GM12878 (cell line): ENCODE measurements around the gene SLC43A3. TPM values are rescaled to one million over a fixed set of nuclear protein-coding genes. Genes with fewer than 3 reads are reported as not detected.

Experiments used
- ATAC-seq: fragments of 200-7000 bp; cut with Tn5 transposase; 3 replicates; pipeline ENCODE4 v1.9.1; 2020; ENCODE audit warnings: mild to moderate bottlenecking, moderate library complexity
- BruUV-seq: library from RNA; stranded (reverse); fragments of 400-500 nt; replicated peaks from 2 replicates; lab custom pipeline; 2021; lab: Mats Ljungman, UMichigan
- CTCF ChIA-PET: fragments of 300-600 bp; sonication (Branson Sonifier 250); formaldehyde crosslinking; extraction: SDS; loops from one replicate; lab custom pipeline; 2021; ENCODE audit warnings: inconsistent platforms; lab: Yijun Ruan, JAX
- POLR2A ChIA-PET: fragments of 350-600 bp; formaldehyde crosslinking; extraction: SDS; loops from one replicate; lab custom pipeline; 2021; ENCODE audit warnings: inconsistent platforms; lab: Charles Lee
- RAD21 ChIA-PET: fragments of 300-600 bp; sonication (Branson Sonifier 250); formaldehyde crosslinking; loops from one replicate; lab custom pipeline; 2023; ENCODE audit warnings: antibody characterized with exemption; ENCODE audit not compliant: unreplicated experiment; lab: Charles Lee
- SMC1A ChIA-PET: fragments of 300-600 bp; sonication (Branson Sonifier 250); formaldehyde crosslinking; loops from one replicate; lab custom pipeline; 2023; ENCODE audit not compliant: unreplicated experiment, uncharacterized antibody; lab: Charles Lee
- DNase-seq: peaks from one replicate; pipeline ENCODE4 v3.0.0-alpha.2; 2011; ENCODE audit warnings: low read depth, low spot score
- FAIRE-seq: peaks from 3 replicates; lab custom pipeline; 2011; peaks lifted over from hg19 to GRCh38; lab: Jason Lieb, UNC
- H2AFZ ChIP-seq: 2 replicates; pipeline ENCODE4 v1.6.0; 2011; ENCODE audit warnings: low read depth, low read length, control low read depth; ENCODE audit not compliant: control insufficient read depth
- H3K27ac ChIP-seq: 2 replicates; pipeline ENCODE4 v1.5.1; 2011; ENCODE audit warnings: control low read depth; ENCODE audit not compliant: control insufficient read depth, insufficient read depth
- H3K27me3 ChIP-seq, 2 experiments: replicated peaks in 1 of 2; 2 replicates each; pipeline versions ENCODE4 v1.6.0 to v1.6.1; 2011; ENCODE audit warnings: low read length in 1 of 2; ENCODE audit not compliant: control insufficient read depth in 2 of 2, insufficient read depth in 2 of 2
- H3K36me3 ChIP-seq, 2 experiments: 2 replicates each; pipeline ENCODE4 v1.5.1; 2011; ENCODE audit warnings: low read length in 1 of 2; ENCODE audit not compliant: control insufficient read depth in 2 of 2, insufficient read depth in 2 of 2
- H3K4me1 ChIP-seq: 2 replicates; pipeline ENCODE4 v1.6.1; 2011; ENCODE audit warnings: mild to moderate bottlenecking, low read length, moderate library complexity, mixed read lengths; ENCODE audit not compliant: control insufficient read depth, insufficient read depth
- H3K4me2 ChIP-seq: 2 replicates; pipeline ENCODE4 v1.6.0; 2011; ENCODE audit warnings: control low read depth; ENCODE audit not compliant: control insufficient read depth, insufficient read depth
- H3K4me3 ChIP-seq: fragments of 200-600 bp; sonication (generic); 2 replicates; pipeline ENCODE4 v1.5.1; 2016
- H3K79me2 ChIP-seq: 2 replicates; pipeline ENCODE4 v1.6.0; 2011; ENCODE audit warnings: low read length; ENCODE audit not compliant: control insufficient read depth, insufficient read depth
- H3K9ac ChIP-seq: 2 replicates; pipeline ENCODE4 v1.8.0; 2011; ENCODE audit warnings: low read length, control low read depth, mixed read lengths; ENCODE audit not compliant: control insufficient read depth, insufficient read depth
- H3K9me3 ChIP-seq: replicated peaks from 3 replicates; pipeline ENCODE4 v1.5.1; 2011; ENCODE audit warnings: mild to moderate bottlenecking, low read length; ENCODE audit not compliant: control insufficient read depth, insufficient read depth
- H4K20me1 ChIP-seq: 2 replicates; pipeline ENCODE4 v1.6.0; 2011; ENCODE audit not compliant: control insufficient read depth, insufficient read depth
- CHD4 ChIP-seq: fragments of 200-600 bp; sonication (generic); IDR thresholded peaks from 2 replicates; pipeline ENCODE4 v1.6.1; 2016; ENCODE audit warnings: mild to moderate bottlenecking
- HDGF ChIP-seq: fragments of 450-650 bp; IDR thresholded peaks from 2 replicates; pipeline ENCODE4 v1.6.1; 2016; ENCODE audit warnings: antibody characterized with exemption
- IRF4 ChIP-seq: IDR thresholded peaks from 2 replicates; pipeline ENCODE4 v1.6.1; 2011; ENCODE audit warnings: low read depth, low read length
- NBN ChIP-seq: fragments of 450-650 bp; IDR thresholded peaks from 2 replicates; pipeline ENCODE4 v1.6.1; 2016
- NKRF ChIP-seq: fragments of 450-650 bp; conservative IDR thresholded peaks from 2 replicates; pipeline ENCODE4 v1.6.1; 2017; ENCODE audit warnings: mild to moderate bottlenecking, moderate library complexity
- PML ChIP-seq: IDR thresholded peaks from 2 replicates; pipeline ENCODE4 v1.6.1; 2012; ENCODE audit warnings: low read length, inconsistent platforms
- SIX5 ChIP-seq: IDR thresholded peaks from 2 replicates; pipeline ENCODE4 v1.6.1; 2011; ENCODE audit warnings: mild to moderate bottlenecking, low read depth, low read length, moderate library complexity; ENCODE audit not compliant: severe bottlenecking
- SMAD1 ChIP-seq: fragments of 450-650 bp; IDR thresholded peaks from 2 replicates; pipeline ENCODE4 v1.6.1; 2018; ENCODE audit warnings: mild to moderate bottlenecking, low read depth; ENCODE audit not compliant: partially characterized antibody
- USF1 ChIP-seq: IDR thresholded peaks from 2 replicates; pipeline ENCODE4 v1.6.1; 2011; ENCODE audit warnings: borderline replicate concordance, low read depth, mild to moderate bottlenecking, moderate library complexity, mixed read lengths, low read length; ENCODE audit not compliant: insufficient read depth; ENCODE audit errors: extremely low read length
- ZBTB4 ChIP-seq: fragments of 450-650 bp; formaldehyde crosslinking; IDR thresholded peaks from 2 replicates; pipeline ENCODE4 v1.4.0; 2022; ENCODE audit warnings: mild to moderate bottlenecking, moderate library complexity
- ZNF217 ChIP-seq: fragments of 450-650 bp; IDR thresholded peaks from 2 replicates; pipeline ENCODE4 v1.6.1; 2017; ENCODE audit warnings: antibody characterized with exemption, mild to moderate bottlenecking
- ZNF24 ChIP-seq: fragments of 450-650 bp; IDR thresholded peaks from 2 replicates; pipeline ENCODE4 v1.6.1; 2017; ENCODE audit warnings: antibody characterized with exemption, mild to moderate bottlenecking
- whole genome bisulfite sequencing: methylation state at CpG from one replicate; pipeline ENCODE4 v1.1.6; 2016; ENCODE audit warnings: low lambda C conversion rate; ENCODE audit not compliant: insufficient replicate concordance, insufficient coverage; ENCODE audit errors: missing lambda C conversion rate; 5-methylcytosine and 5-hydroxymethylcytosine counted together
- in situ Hi-C: fragments of 300-500 bp; cut with MboI; formaldehyde crosslinking; loops from 9 replicates; pipeline ENCODE4 v1.14.3; 2018; ENCODE audit warnings: mixed read lengths
- intact Hi-C: fragments of 100-400 bp; cut with micrococcal nuclease; formaldehyde crosslinking; loops from one replicate; pipeline ENCODE4 v1.14.2; 2022; ENCODE audit not compliant: unreplicated experiment
- polyA plus RNA-seq, 11 experiments: library from polyadenylated mRNA; depleted of rRNA in 4 of 11; unstranded in 6 of 11; stranded (reverse) in 5 of 11; fragments of >200 nt; fragmentation: Nextera tagmentation in 4 of 11; fragmentation: Illumina TruSeq in 1 of 11; extraction: Ambion mirVana in 4 of 11; extraction: Trizol in 1 of 11; gene quantifications; 1 replicate in 1 of 11; 2 replicates in 10 of 11; pipeline versions ENCODE4 v1.2.1 to v1.2.3, GENCODE V29; 2011 to 2016; ENCODE audit warnings: inconsistent platforms in 2 of 11, missing spikeins in 2 of 11, low read depth in 1 of 11
- total RNA-seq, 4 experiments: library from RNA; depleted of rRNA in 3 of 4; stranded (reverse); fragments of >200 nt in 3 of 4; fragmentation: Illumina TruSeq in 1 of 4; extraction: Trizol in 1 of 4; gene quantifications; 2 replicates each; pipeline versions ENCODE4 v1.2.1 to v1.2.3, GENCODE V29; 2013 to 2021
- TF ChIP-seq, protein P1 (sequence below): fragments of 450-650 bp; IDR thresholded peaks from 2 replicates; pipeline ENCODE4 v1.6.1; 2014; ENCODE audit warnings: mild to moderate bottlenecking
- TF ChIP-seq, protein P2 (sequence below): fragments of 450-650 bp; IDR thresholded peaks from 2 replicates; pipeline ENCODE4 v1.6.1; 2018; ENCODE audit warnings: mild to moderate bottlenecking, low read depth, moderate library complexity; ENCODE audit not compliant: partially characterized antibody

SLC43A3 gene
- total and polyA plus RNA-seq, 10 of the 15 experiments (the other 5 are each of a cell fraction or from before 2014, with no cell fraction given): 37.5 to 237 (median 132) TPM

DNA sequence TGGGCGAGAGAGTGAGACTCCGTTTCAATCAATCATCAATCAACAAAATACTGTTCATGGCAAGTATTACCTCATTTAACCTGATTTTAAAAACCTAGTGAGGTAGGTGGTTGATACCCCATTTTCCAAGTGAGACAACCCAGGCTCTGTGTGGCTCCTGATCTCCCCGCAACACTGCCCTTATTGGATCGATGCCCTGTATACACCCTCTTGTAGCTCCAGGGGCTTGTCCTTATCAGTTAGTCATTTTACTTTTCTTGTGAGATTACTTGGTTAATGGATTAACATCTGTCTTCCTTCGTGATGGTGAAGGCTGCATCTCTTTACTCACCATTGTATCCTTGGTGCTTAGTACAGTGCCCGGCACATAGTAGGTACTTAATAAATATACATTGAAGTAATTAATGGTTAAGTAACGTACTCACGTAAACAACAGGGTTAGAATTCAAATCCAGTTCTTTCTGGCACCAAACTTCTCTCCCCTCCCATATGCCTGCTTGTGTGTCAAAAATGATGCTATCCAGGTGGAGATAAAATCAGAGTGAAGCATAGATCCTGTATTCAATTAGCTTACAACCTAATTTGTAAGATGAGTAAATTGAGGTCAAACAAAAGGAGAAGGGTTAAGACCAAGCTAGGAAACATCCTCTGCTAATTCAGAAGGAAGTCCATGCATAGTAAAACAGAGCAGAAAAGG, 34.7 kb downstream of the SLC43A3 start:
- no peaks in the 10 kb centered on the region for H3K79me2 ChIP-seq
- ATAC-seq: no peak
- ChIA-PET SMC1A (interaction anchor here (1.3 kb wide), 1 partner anchor 26 kb away, joined by 3 read pairs; no protein-coding TSS in a partner anchor), POLR2A (no interaction called here), CTCF (interaction anchor here (1.1 kb wide), 1 partner anchor 134 kb away, joined by 3 read pairs; no protein-coding TSS in a partner anchor), RAD21 (no interaction called here)
- no peaks in the 10 kb centered on the region for H3K9me3 ChIP-seq
- no peak overlapping the region for H3K4me3 ChIP-seq
- intact Hi-C loops (no loop called here), in situ Hi-C loops (no loop called here)
- no peaks in the 10 kb centered on the region for H3K4me1 ChIP-seq
- H4K20me1 ChIP-seq: no peaks in the 10 kb centered on the region
- no peaks in the 10 kb centered on the region for H3K36me3 ChIP-seq
- DNase-seq: no peak
- no TSS peak for BruUV-seq
- no peak overlapping the region for H3K9ac ChIP-seq
- H3K27me3 ChIP-seq: no peaks in the 10 kb centered on the region
- no peak overlapping the region for H3K27ac ChIP-seq
- WGBS: 71% methylated on average over 8 of the region's 8 CpGs
- FAIRE-seq: no peak
- no peak overlapping the region for H3K4me2 ChIP-seq
- no peak overlapping the region for H2AFZ ChIP-seq
- TF ChIP-seq NKRF (no peak), SIX5 (no peak), IRF4 (no peak), PML (no peak), HDGF (no peak), CHD4 (no peak), NBN (no peak), ZNF24 (no peak), ZBTB4 (CRISPR knock-in tag) (no peak), SMAD1 (no peak), USF1 (no peak), ZNF217 (no peak)
- TF ChIP-seq, protein P1, sequence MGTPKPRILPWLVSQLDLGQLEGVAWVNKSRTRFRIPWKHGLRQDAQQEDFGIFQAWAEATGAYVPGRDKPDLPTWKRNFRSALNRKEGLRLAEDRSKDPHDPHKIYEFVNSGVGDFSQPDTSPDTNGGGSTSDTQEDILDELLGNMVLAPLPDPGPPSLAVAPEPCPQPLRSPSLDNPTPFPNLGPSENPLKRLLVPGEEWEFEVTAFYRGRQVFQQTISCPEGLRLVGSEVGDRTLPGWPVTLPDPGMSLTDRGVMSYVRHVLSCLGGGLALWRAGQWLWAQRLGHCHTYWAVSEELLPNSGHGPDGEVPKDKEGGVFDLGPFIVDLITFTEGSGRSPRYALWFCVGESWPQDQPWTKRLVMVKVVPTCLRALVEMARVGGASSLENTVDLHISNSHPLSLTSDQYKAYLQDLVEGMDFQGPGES: no peak
- TF ChIP-seq, protein P2, sequence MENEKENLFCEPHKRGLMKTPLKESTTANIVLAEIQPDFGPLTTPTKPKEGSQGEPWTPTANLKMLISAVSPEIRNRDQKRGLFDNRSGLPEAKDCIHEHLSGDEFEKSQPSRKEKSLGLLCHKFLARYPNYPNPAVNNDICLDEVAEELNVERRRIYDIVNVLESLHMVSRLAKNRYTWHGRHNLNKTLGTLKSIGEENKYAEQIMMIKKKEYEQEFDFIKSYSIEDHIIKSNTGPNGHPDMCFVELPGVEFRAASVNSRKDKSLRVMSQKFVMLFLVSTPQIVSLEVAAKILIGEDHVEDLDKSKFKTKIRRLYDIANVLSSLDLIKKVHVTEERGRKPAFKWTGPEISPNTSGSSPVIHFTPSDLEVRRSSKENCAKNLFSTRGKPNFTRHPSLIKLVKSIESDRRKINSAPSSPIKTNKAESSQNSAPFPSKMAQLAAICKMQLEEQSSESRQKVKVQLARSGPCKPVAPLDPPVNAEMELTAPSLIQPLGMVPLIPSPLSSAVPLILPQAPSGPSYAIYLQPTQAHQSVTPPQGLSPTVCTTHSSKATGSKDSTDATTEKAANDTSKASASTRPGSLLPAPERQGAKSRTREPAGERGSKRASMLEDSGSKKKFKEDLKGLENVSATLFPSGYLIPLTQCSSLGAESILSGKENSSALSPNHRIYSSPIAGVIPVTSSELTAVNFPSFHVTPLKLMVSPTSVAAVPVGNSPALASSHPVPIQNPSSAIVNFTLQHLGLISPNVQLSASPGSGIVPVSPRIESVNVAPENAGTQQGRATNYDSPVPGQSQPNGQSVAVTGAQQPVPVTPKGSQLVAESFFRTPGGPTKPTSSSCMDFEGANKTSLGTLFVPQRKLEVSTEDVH: no peak
